ENCODE measurements around the gene RBSN. TPM values are rescaled to one million over a fixed set of nuclear protein-coding genes. Genes with fewer than 3 reads are reported as not detected.

Gene RBSN
- polyA plus RNA-seq, 4 donors = 21.6 to 25.8 (median 24.4) TPM

GRCh38 chr3:15102256-15102655, 3.3 kb upstream of the RBSN start:
- no peak for DNase-seq (ENCODE audit: low read depth in 4 of 4, low spot score in 3 of 4)

- DNase-seq (ENCODE audit: low read depth in 4 of 4, low spot score in 3 of 4) = no peak
These were observed 583 bp upstream of the RBSN start for GRCh38 chr3:15099364-15100098.

- DNase-seq (ENCODE audit: low read depth in 4 of 4, low spot score in 3 of 4) = no peak
These were observed 1.1 kb downstream of the RBSN start for GRCh38 chr3:15097891-15098290.

- no peak for DNase-seq (ENCODE audit: low read depth in 4 of 4, low spot score in 3 of 4)
These were observed 2.9 kb downstream of the RBSN start for GRCh38 chr3:15096046-15096445.

GRCh38 chr3:15094187-15094875, 4.6 kb downstream of the RBSN start:
- DNase-seq (ENCODE audit: low read depth in 4 of 4, low spot score in 3 of 4) = no peak

- DNase-seq (ENCODE audit: low read depth in 4 of 4, low spot score in 3 of 4) = no peak
These were observed 6.3 kb downstream of the RBSN start for GRCh38 chr3:15092686-15093085.

- DNase-seq (ENCODE audit: low read depth in 4 of 4, low spot score in 3 of 4) = no peak
These were observed 7.4 kb downstream of the RBSN start for GRCh38 chr3:15091575-15091974.

GRCh38 chr3:15089201-15089600, 9.7 kb downstream of the RBSN start:
- DNase-seq (ENCODE audit: low read depth in 4 of 4, low spot score in 3 of 4) = no peak

- DNase-seq (ENCODE audit: low read depth in 4 of 4, low spot score in 3 of 4) = no peak
These were observed 12.2 kb downstream of the RBSN start for GRCh38 chr3:15086699-15087098.

GRCh38 chr3:15086263-15086662, 12.7 kb downstream of the RBSN start:
- DNase-seq (ENCODE audit: low read depth in 4 of 4, low spot score in 3 of 4) = no peak

- DNase-seq (ENCODE audit: low read depth in 4 of 4, low spot score in 3 of 4) = no peak
These were observed 15.7 kb downstream of the RBSN start for GRCh38 chr3:15083252-15083651.

GRCh38 chr3:15081960-15082664, 16.8 kb downstream of the RBSN start:
- no peak for DNase-seq (ENCODE audit: low read depth in 4 of 4, low spot score in 3 of 4)

GRCh38 chr3:15079091-15079490, 19.9 kb downstream of the RBSN start:
- DNase-seq (ENCODE audit: low read depth in 4 of 4, low spot score in 3 of 4) = no peak

- no peak for DNase-seq (ENCODE audit: low read depth in 4 of 4, low spot score in 3 of 4)
These were observed 24.4 kb downstream of the RBSN start for GRCh38 chr3:15074500-15074899.

- no peak for DNase-seq (ENCODE audit: low read depth in 4 of 4, low spot score in 3 of 4)
These were observed 27.2 kb downstream of the RBSN start for GRCh38 chr3:15071699-15072098.

- DNase-seq (ENCODE audit: low read depth in 4 of 4, low spot score in 3 of 4) = no peak
These were observed 29.5 kb downstream of the RBSN start for GRCh38 chr3:15069441-15069840.

- no peak for DNase-seq (ENCODE audit: low read depth in 4 of 4, low spot score in 3 of 4)
These were observed 32.5 kb downstream of the RBSN start for GRCh38 chr3:15066467-15066866.

GRCh38 chr3:15065550-15066007, 33.4 kb downstream of the RBSN start:
- DNase-seq (ENCODE audit: low read depth in 4 of 4, low spot score in 3 of 4) = no peak

- DNase-seq (ENCODE audit: low read depth in 4 of 4, low spot score in 3 of 4) = peak; percentile 78 to 81 (median 80)
These were observed 34.0 kb downstream of the RBSN start, which contains the start of gene MRPS25 for GRCh38 chr3:15064835-15065549. TSS of gene MRPS25 (minus strand) at chr3:15065315. CDS start at chr3:15065194, 121 bp downstream.

GRCh38 chr3:15064299-15064834, 34.6 kb downstream of the RBSN start:
- DNase-seq (ENCODE audit: low read depth in 4 of 4, low spot score in 3 of 4) = no peak
